ENCODE results near the gene PCCA.

- TF ChIP-seq CTCF (IDR thresholded peaks at IDR 0.05) = no peak
- no peak for TF ChIP-seq SMC3 (IDR thresholded peaks at IDR 0.05; ENCODE audit: low read depth, low read length)
Observed at GRCh38 chr13:100139817-100140216, 50.9 kb downstream of the PCCA start.
